Calu3 (cell line): ENCODE results near the gene ERN1. TPM values are rescaled to one million over a fixed set of nuclear protein-coding genes. Genes with fewer than 3 reads are reported as not detected.

Experiments used
- BruUV-seq: library from RNA; stranded (reverse); fragments of 400-500 nt; replicated peaks from 2 replicates; lab custom pipeline; 2021; lab: Mats Ljungman, UMichigan
- CTCF ChIA-PET: fragments of 300-600 bp; sonication (Branson Sonifier 250); formaldehyde crosslinking; loops from one replicate; lab custom pipeline; 2022; ENCODE audit warnings: antibody characterized with exemption; lab: Charles Lee
- DNase-seq: peaks from one replicate; pipeline ENCODE4 v3.0.0; 2022
- H3K27ac Mint-ChIP-seq: one replicate; pipeline ENCODE4 v1.8.0; 2022; ENCODE audit warnings: mixed read lengths; ENCODE audit not compliant: unreplicated experiment
- H3K27me3 Mint-ChIP-seq: one replicate; pipeline ENCODE4 v1.8.0; 2022; ENCODE audit warnings: mixed read lengths; ENCODE audit not compliant: unreplicated experiment
- H3K36me3 Mint-ChIP-seq: one replicate; pipeline ENCODE4 v1.8.0; 2022; ENCODE audit warnings: mild to moderate bottlenecking, moderate library complexity, mixed read lengths; ENCODE audit not compliant: insufficient read depth, unreplicated experiment
- H3K4me1 Mint-ChIP-seq: one replicate; pipeline ENCODE4 v1.8.0; 2022; ENCODE audit warnings: mild to moderate bottlenecking, low read depth, mixed read lengths; ENCODE audit not compliant: unreplicated experiment
- H3K4me3 Mint-ChIP-seq: one replicate; pipeline ENCODE4 v1.8.0; 2022; ENCODE audit warnings: mild to moderate bottlenecking, low read depth, moderate library complexity, mixed read lengths; ENCODE audit not compliant: unreplicated experiment
- H3K9me3 Mint-ChIP-seq: one replicate; pipeline ENCODE4 v1.8.0; 2022; ENCODE audit warnings: low read depth, mixed read lengths; ENCODE audit not compliant: unreplicated experiment
- CTCF ChIP-seq: fragments of 200-600 bp; IDR thresholded peaks from one replicate; pipeline ENCODE4 v1.8.0; 2022; ENCODE audit warnings: antibody characterized with exemption; ENCODE audit not compliant: unreplicated experiment
- intact Hi-C: fragments of 100-400 bp; cut with micrococcal nuclease; formaldehyde crosslinking; loops from one replicate; pipeline ENCODE4 v1.10.0; 2022; ENCODE audit not compliant: unreplicated experiment
- total RNA-seq: library from RNA; stranded (reverse); gene quantifications from 2 replicates; pipeline ENCODE4 v1.2.3, GENCODE V29; 2022

The ERN1 gene
- total RNA-seq, 1 experiment from 2014 or later: 16.5 TPM

- CTCF ChIA-PET: no interaction called here
- Mint-ChIP-seq H3K4me1 (peaks cover 14% of the 10 kb centered on the region), H3K36me3 (peaks cover 4% of the 10 kb centered on the region), H3K27me3 (no peaks in the 10 kb centered on the region), H3K9me3 (no peaks in the 10 kb centered on the region), H3K27ac (no peak overlapping the region), H3K4me3 (no peak overlapping the region)
- BruUV-seq: no TSS peak
- intact Hi-C loops: no loop called here
- DNase-seq: no peak
- no peak for TF ChIP-seq CTCF
These were observed 24.4 kb upstream of the ERN1 start for GRCh38 chr17:64154313-64154695.

- TF ChIP-seq CTCF: no peak
These were observed 23.8 kb upstream of the ERN1 start for GRCh38 chr17:64153565-64154312.

GRCh38 chr17:64152428-64153125, 22.6 kb upstream of the ERN1 start:
- intact Hi-C loops: no loop called here
- BruUV-seq: no TSS peak
- CTCF ChIA-PET: no interaction called here
- Mint-ChIP-seq H3K4me3 (no peak overlapping the region), H3K27me3 (no peaks in the 10 kb centered on the region), H3K9me3 (no peaks in the 10 kb centered on the region), H3K36me3 (peaks cover 18% of the 10 kb centered on the region), H3K27ac (no peak overlapping the region), H3K4me1 (peaks cover 14% of the 10 kb centered on the region)
- no peak for DNase-seq
- no peak for TF ChIP-seq CTCF

More at GRCh38 chr17:64153565-64154312, 23.8 kb upstream of the ERN1 start:
- no peak overlapping the region for H3K27ac Mint-ChIP-seq
- no TSS peak for BruUV-seq
- no peaks in the 10 kb centered on the region for H3K9me3 Mint-ChIP-seq
- H3K4me3 Mint-ChIP-seq: no peak overlapping the region
- CTCF ChIA-PET: no interaction called here
- H3K4me1 Mint-ChIP-seq: peaks cover 14% of the 10 kb centered on the region
- no peak for DNase-seq
- H3K27me3 Mint-ChIP-seq: no peaks in the 10 kb centered on the region
- peaks cover 7% of the 10 kb centered on the region for H3K36me3 Mint-ChIP-seq
- intact Hi-C loops: no loop called here

GRCh38 chr17:64151016-64151368, 21.0 kb upstream of the ERN1 start:
- Mint-ChIP-seq H3K27me3 (no peaks in the 10 kb centered on the region), H3K4me3 (no peak overlapping the region), H3K4me1 (peaks cover 7% of the 10 kb centered on the region), H3K27ac (no peak overlapping the region), H3K9me3 (no peaks in the 10 kb centered on the region), H3K36me3 (peaks cover 18% of the 10 kb centered on the region)
- no TSS peak for BruUV-seq
- TF ChIP-seq CTCF: no peak
- CTCF ChIA-PET: interaction anchor here (0.6 to 1.4 kb wide), 2 partner anchors 9 to 23 kb away, joined by 3 to 4 read pairs; no protein-coding TSS in a partner anchor
- no peak for DNase-seq
- intact Hi-C loops: no loop called here
